Liver (tissue), 9 donors: ENCODE data around the gene TLK2. TPM values are rescaled to one million over a fixed set of nuclear protein-coding genes. Genes with fewer than 3 reads are reported as not detected.

Experiments used
- DNase-seq: peaks from one replicate; pipeline ENCODE4 v3.0.0-alpha.2; 2017; ENCODE audit warnings: low spot score
- H3K27ac ChIP-seq, 2 donors: one replicate each; pipeline ENCODE4 v1.7.0; 2013; ENCODE audit warnings: inconsistent platforms in 2 of 2, low read length in 2 of 2, control low read depth in 1 of 2, low read depth in 1 of 2, mild to moderate bottlenecking in 1 of 2
- H3K27me3 ChIP-seq, 4 donors: one replicate each; pipeline versions ENCODE4 v1.6.1 to v1.7.0; 2013; ENCODE audit warnings: low read length in 3 of 4, inconsistent platforms in 1 of 4, mild to moderate bottlenecking in 1 of 4, moderate library complexity in 1 of 4; ENCODE audit not compliant: control insufficient read depth in 4 of 4, insufficient read depth in 4 of 4
- H3K36me3 ChIP-seq, 4 donors: one replicate each; pipeline versions ENCODE4 v1.6.1 to v1.7.0; 2013; ENCODE audit warnings: low read length in 3 of 4, mild to moderate bottlenecking in 3 of 4, low read depth in 1 of 4, moderate library complexity in 1 of 4; ENCODE audit not compliant: control insufficient read depth in 4 of 4, insufficient read depth in 3 of 4
- H3K4me1 ChIP-seq, 4 donors: one replicate each; pipeline versions ENCODE4 v1.6.1 to v1.7.0; 2013; ENCODE audit warnings: low read length in 3 of 4, mild to moderate bottlenecking in 3 of 4, moderate library complexity in 1 of 4; ENCODE audit not compliant: control insufficient read depth in 4 of 4, insufficient read depth in 4 of 4
- H3K4me3 ChIP-seq, 3 donors: one replicate each; pipeline versions ENCODE4 v1.6.1 to v1.7.0; 2013; ENCODE audit warnings: low read length in 3 of 3, control low read depth in 1 of 3, low read depth in 1 of 3, mild to moderate bottlenecking in 1 of 3
- H3K9ac ChIP-seq, 2 donors: one replicate each; pipeline ENCODE4 v1.7.0; 2013; ENCODE audit warnings: low read length in 2 of 2, mild to moderate bottlenecking in 2 of 2, moderate library complexity in 2 of 2, control low read depth in 1 of 2, low read depth in 1 of 2
- H3K9me3 ChIP-seq, 4 donors: one replicate each; pipeline versions ENCODE4 v1.6.1 to v1.7.0; 2013; ENCODE audit warnings: low read length in 3 of 4; ENCODE audit not compliant: control insufficient read depth in 4 of 4
- CTCF ChIP-seq: fragments of 150-350 bp; IDR thresholded peaks from 2 replicates; pipeline ENCODE4 v1.5.1; 2017; ENCODE audit warnings: improper control_type of control experiment, low read depth, low read length; ENCODE audit not compliant: missing input control
- EGR1 ChIP-seq, 2 donors: IDR thresholded peaks; 2 replicates each; pipeline ENCODE4 v1.6.1; 2016 to 2018; ENCODE audit warnings: antibody characterized with exemption in 2 of 2, low read depth in 2 of 2
- FOXA1 ChIP-seq: IDR thresholded peaks from 2 replicates; pipeline ENCODE4 v1.6.1; 2016; ENCODE audit warnings: antibody characterized with exemption
- FOXA2 ChIP-seq: IDR thresholded peaks from 2 replicates; pipeline ENCODE4 v1.6.1; 2016; ENCODE audit warnings: antibody characterized with exemption
- GABPA ChIP-seq, 2 donors: IDR thresholded peaks in 1 of 2; conservative IDR thresholded peaks in 1 of 2; 2 replicates each; pipeline ENCODE4 v1.6.1; 2016; ENCODE audit warnings: antibody characterized with exemption in 2 of 2, mild to moderate bottlenecking in 1 of 2, moderate library complexity in 1 of 2
- HNF4A ChIP-seq, 2 donors: conservative IDR thresholded peaks; 2 replicates each; pipeline ENCODE4 v1.6.1; 2016; ENCODE audit warnings: antibody characterized with exemption in 2 of 2, mild to moderate bottlenecking in 2 of 2
- HNF4G ChIP-seq: IDR thresholded peaks from 2 replicates; pipeline ENCODE4 v1.6.1; 2016; ENCODE audit warnings: antibody characterized with exemption
- JUND ChIP-seq, 2 donors: IDR thresholded peaks; 2 replicates each; pipeline ENCODE4 v1.6.1; 2016; ENCODE audit warnings: antibody characterized with exemption in 2 of 2
- NR2F2 ChIP-seq: IDR thresholded peaks from 2 replicates; pipeline ENCODE4 v1.6.1; 2016; ENCODE audit warnings: antibody characterized with exemption
- RAD21 ChIP-seq, 2 donors: IDR thresholded peaks; 2 replicates each; pipeline ENCODE4 v1.6.1; 2016; ENCODE audit warnings: antibody characterized with exemption in 2 of 2, mild to moderate bottlenecking in 2 of 2
- RXRA ChIP-seq, 2 donors: IDR thresholded peaks; 2 replicates each; pipeline ENCODE4 v1.6.1; 2017 to 2018; ENCODE audit warnings: antibody characterized with exemption in 2 of 2, mild to moderate bottlenecking in 1 of 2
- SP1 ChIP-seq: IDR thresholded peaks from 2 replicates; pipeline ENCODE4 v1.6.1; 2018; ENCODE audit warnings: antibody characterized with exemption, mild to moderate bottlenecking
- TAF1 ChIP-seq: conservative IDR thresholded peaks from 2 replicates; pipeline ENCODE4 v1.6.1; 2016; ENCODE audit warnings: antibody characterized with exemption, mild to moderate bottlenecking
- YY1 ChIP-seq: IDR thresholded peaks from 2 replicates; pipeline ENCODE4 v1.6.1; 2016; ENCODE audit warnings: antibody characterized with exemption, mild to moderate bottlenecking
- ZBTB33 ChIP-seq: IDR thresholded peaks from 2 replicates; pipeline ENCODE4 v1.6.1; 2016; ENCODE audit warnings: antibody characterized with exemption
- WGBS: extraction: QIAGEN DNeasy Blood & Tissue Kit; methylation state at CpG from one replicate; pipeline ENCODE4 v1.1.7; 2013; 5-methylcytosine and 5-hydroxymethylcytosine counted together
- polyA plus RNA-seq, 2 donors: library from polyadenylated mRNA; stranded (reverse) in 1 of 2; unstranded in 1 of 2; fragments of 200-250 nt in 1 of 2; fragments of >200 nt in 1 of 2; fragmentation: Nextera tagmentation in 1 of 2; extraction: Ambion mirVana in 1 of 2; gene quantifications; one replicate each; pipeline versions ENCODE4 v1.2.1 to v1.2.3, GENCODE V29; 2013 to 2015
- total RNA-seq, 2 donors: library from RNA; depleted of rRNA; stranded (reverse); fragments of >200 nt; gene quantifications; one replicate each; pipeline ENCODE4 v1.2.3, GENCODE V29; 2014
- TF ChIP-seq, protein P1 (sequence below): IDR thresholded peaks from 2 replicates; pipeline ENCODE4 v1.6.1; 2016; ENCODE audit warnings: antibody characterized with exemption
- TF ChIP-seq, protein P2 (sequence below): IDR thresholded peaks from 2 replicates; pipeline ENCODE4 v1.6.1; 2016; ENCODE audit warnings: antibody characterized with exemption
- donor health status: healthy.
- donor health status: healthy.
- donor health status: healthy.
- donor health status: healthy.
- donor health status: healthy.

TLK2 gene
- total and polyA plus RNA-seq, 4 donors: 4.2 to 25.8 (median 14.8) TPM

DNA sequence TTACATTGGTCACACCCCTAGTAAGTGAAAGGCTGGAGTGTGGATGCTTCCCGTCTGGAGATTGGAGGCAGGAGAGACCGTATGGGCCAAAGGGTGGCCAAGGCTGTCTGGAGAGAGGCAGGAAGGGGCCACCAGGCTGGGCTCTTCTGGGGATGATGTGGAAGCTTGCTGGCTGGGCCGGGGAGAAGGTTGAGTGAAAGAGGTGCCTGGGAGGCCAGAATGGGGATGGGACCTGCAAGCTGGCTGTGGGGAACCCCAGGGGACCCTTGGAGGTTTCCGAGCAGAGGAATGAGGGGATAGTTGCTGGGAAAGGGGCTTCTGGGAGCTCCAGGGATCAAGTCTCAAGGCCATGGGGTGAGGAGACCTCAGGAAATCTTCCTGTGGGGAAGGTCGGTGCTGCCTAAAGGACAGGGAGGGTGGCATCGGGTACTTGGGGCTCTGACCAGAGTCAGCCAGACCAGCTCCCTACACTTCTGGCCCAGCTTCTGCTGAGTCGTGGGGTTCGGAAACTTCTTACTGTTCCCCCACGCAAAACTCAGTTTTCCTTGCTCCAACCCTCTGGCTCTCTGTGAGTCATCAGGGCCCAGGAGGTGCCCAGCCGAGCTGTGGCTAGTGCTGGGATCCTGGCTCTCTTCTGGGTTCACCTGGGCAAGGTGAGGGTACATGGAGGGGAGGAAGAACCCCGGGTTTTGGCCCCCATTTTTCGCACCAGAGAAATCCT lies 151.9 kb downstream of the TLK2 start:
- DNase-seq: no peak
- Histone ChIP-seq H3K27me3 (peaks cover 0 to 4% (median 0%) of the 10 kb centered on the region in 4 donors), H3K27ac (no peak overlapping the region), H3K9ac (no peak overlapping the region), H3K4me1 (peaks cover 6 to 21% (median 9%) of the 10 kb centered on the region in 4 donors), H3K36me3 (no peaks in the 10 kb centered on the region), H3K9me3 (no peaks in the 10 kb centered on the region), H3K4me3 (no peak overlapping the region)
- 70% methylated on average over 12 of the region's 12 CpGs for WGBS
- no peak for TF ChIP-seq GABPA (IDR thresholded peaks at IDR 0.05 in 1 of 2, conservative IDR thresholded peaks at IDR 0.05 in 1 of 2)
- no peak for TF ChIP-seq CTCF
- TF ChIP-seq FOXA1: no peak
- no peak for TF ChIP-seq RXRA (IDR thresholded peaks at IDR 0.05)
- TF ChIP-seq HNF4G: no peak
- no peak for TF ChIP-seq TAF1
- no peak for TF ChIP-seq JUND (IDR thresholded peaks at IDR 0.05)
- no peak for TF ChIP-seq FOXA2
- TF ChIP-seq NR2F2: no peak
- no peak for TF ChIP-seq YY1
- TF ChIP-seq ZBTB33: no peak
- no peak for TF ChIP-seq RAD21 (IDR thresholded peaks at IDR 0.05)
- no peak for TF ChIP-seq EGR1 (IDR thresholded peaks at IDR 0.05; ENCODE audit: low read depth in 2 of 2)
- TF ChIP-seq SP1: no peak

DNA sequence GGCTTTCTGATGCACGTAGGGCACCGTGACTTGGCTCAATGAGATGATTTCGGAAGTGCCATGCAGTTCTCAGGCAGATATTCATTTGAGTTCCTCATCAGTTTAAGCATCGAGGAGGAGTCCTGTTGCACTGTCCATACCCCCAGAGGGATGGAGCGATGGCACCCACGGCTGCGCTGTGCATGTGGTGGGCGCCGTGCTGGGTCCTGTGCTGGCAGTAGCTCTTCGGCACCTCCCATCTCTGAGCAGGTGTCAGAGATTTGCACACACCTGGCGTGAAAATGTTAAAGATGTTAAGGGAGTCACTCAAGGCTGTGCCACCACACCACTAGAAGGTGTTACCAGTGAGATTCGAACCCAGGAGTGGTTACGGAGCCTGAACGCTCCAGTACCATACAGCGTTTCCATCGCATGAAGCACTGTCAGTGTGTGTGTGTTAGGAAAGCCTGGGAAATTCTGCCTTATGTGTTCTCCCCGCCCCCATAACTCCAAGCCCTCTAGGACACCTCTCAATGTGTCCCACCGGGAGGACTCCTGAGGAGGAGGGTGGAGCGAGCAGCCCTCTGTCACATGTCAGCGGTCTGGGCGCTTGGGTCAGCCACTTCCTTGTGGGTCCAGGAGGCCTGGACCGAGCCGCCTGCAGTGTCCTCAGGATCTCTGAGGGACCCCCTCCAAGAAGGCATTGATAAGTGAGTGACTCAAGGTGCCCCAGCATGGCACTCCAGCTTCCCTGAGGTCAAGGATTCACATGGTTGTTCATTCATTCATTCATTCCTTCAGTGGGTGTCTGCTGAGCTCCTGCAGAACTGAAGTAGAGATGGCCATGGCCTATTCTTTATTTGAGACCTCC lies 152.7 kb downstream of the TLK2 start:
- TF ChIP-seq RXRA (IDR thresholded peaks at IDR 0.05): no peak
- TF ChIP-seq RAD21 (IDR thresholded peaks at IDR 0.05): no peak
- no peak for TF ChIP-seq EGR1 (IDR thresholded peaks at IDR 0.05; ENCODE audit: low read depth in 2 of 2)
- TF ChIP-seq, protein P1, sequence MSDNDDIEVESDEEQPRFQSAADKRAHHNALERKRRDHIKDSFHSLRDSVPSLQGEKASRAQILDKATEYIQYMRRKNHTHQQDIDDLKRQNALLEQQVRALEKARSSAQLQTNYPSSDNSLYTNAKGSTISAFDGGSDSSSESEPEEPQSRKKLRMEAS: no peak
- no peak for TF ChIP-seq HNF4A (conservative IDR thresholded peaks at IDR 0.05)
- TF ChIP-seq, protein P2, sequence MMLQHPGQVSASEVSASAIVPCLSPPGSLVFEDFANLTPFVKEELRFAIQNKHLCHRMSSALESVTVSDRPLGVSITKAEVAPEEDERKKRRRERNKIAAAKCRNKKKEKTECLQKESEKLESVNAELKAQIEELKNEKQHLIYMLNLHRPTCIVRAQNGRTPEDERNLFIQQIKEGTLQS: no peak
- 88% methylated on average over 23 of the region's 23 CpGs for WGBS
- no peaks in the 10 kb centered on the region for H3K9me3 ChIP-seq
- H3K36me3 ChIP-seq: no peaks in the 10 kb centered on the region
- no peak overlapping the region for H3K4me3 ChIP-seq
- no peak overlapping the region for H3K9ac ChIP-seq
- no peak overlapping the region for H3K27ac ChIP-seq
- DNase-seq: no peak
- H3K4me1 ChIP-seq: peaks cover 6 to 19% (median 9%) of the 10 kb centered on the region in 4 donors
- H3K27me3 ChIP-seq: peaks cover 0 to 4% (median 0%) of the 10 kb centered on the region in 4 donors
